OCI-M2 (cell line): ENCODE measurements around the gene SERTAD2.

Experiments
- DNase-seq: peaks from one replicate; lab custom pipeline; 2025; ENCODE audit not compliant: unreplicated experiment; lab: John Stamatoyannopoulos, UW

The SERTAD2 gene

GRCh38 chr2:64675860-64676259, 22.1 kb upstream of the SERTAD2 start:
- DNase-seq, result no peak

GRCh38 chr2:64672708-64673107, 19.0 kb upstream of the SERTAD2 start:
- no peak for DNase-seq

DNA sequence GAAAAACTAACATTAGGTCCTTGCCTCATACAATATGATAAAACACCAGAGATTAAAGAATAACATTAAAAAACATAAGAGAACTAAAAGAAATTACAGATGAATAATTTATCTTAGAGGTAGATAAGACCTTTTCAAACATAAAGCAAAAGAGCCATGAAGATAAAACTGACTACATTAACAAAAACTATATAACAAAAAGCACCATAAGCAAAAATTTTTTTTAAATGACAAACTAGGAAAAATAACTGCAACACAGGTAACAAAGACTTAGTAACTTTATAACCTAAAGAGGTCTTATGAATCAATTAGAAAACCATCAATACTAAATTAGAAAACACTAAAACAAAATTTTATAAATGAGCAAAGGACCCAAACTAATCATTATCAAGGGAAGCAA, 16.3 kb upstream of the SERTAD2 start:
- no peak for DNase-seq

DNA sequence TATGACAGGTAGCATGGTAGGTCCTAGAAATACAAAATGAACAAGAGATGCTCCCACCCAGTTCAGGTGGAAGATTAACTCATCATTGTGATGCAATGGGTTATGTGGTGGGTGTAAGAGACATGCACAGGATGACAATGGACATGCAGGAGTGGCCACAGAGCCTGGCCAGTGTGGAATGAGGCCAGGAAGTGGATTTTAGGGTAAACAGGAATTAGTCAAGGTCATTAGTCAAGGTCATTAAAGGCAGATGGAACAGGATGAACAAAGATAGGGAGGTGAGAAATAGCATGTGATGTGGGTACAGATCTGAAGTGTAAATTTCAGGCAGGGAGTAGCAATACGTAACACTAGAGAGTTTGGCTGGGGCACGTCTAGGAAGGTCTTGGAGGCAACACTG, 15.6 kb upstream of the SERTAD2 start:
- no peak for DNase-seq

DNA sequence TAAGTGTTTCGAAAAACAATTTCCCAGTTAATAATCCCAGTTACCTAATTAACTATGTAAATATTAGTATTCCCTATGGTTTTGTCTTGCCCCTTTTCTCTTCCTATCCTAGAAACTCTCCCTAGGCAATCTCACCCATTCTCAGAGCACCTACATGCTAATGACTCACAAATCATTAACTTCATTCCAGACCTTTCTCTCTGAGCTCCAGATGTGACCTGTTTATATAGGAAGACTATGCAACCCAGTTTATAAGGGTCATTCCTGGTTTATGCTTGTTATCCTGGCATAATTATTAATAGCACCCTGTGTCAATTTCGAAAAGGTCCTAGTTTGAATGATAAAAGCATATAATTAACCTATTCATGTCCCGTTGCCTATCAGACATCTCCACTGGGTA, 14.8 kb upstream of the SERTAD2 start:
- DNase-seq, result no peak

DNA sequence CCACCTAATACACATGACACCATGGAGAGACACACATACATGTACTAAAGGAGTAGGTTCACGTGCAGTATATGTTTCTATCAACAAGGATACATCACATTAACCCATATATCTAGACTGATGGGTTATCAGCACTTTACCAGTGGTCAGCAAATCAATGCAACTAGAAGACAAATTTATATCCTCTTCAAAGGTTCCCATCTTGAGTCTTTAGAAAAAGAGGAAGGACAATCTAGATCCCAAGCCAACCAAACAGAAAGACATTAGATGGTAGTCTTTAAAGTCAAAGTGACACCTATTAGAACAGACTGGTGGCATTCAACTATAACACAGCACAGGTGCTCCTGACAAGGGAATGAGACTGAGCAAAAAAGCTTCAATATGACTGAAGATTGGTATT, 13.8 kb upstream of the SERTAD2 start:
- DNase-seq, result no peak

- no peak for DNase-seq
Measured at GRCh38 chr2:64666810-64667438, 13.2 kb upstream of the SERTAD2 start.

GRCh38 chr2:64665709-64666108, 12.0 kb upstream of the SERTAD2 start:
- DNase-seq, result no peak

- DNase-seq, result no peak
Measured at GRCh38 chr2:64663402-64663801, 9.7 kb upstream of the SERTAD2 start.

DNA sequence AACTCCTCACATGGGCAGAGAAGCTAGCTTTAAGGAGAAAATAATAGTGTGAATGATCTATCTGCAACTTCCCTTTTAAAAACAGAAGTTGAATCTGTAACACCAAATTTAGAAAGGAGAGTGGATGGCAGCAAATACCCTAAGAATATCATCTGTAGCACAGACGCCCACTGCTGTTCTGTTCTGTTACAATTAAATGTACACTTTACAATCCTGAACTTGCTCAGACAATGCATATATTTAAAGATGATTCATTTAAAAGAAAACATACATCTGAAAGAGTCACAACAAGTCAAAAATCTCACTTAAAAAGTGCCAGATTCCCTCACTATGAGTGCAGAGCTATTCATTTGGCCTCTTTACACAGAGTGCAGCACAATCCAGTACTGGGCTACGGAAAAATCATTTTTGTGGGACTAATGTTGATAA, 8.0 kb upstream of the SERTAD2 start:
- no peak for DNase-seq

- no peak for DNase-seq
Measured at GRCh38 chr2:64659252-64659651, 5.5 kb upstream of the SERTAD2 start.

DNA sequence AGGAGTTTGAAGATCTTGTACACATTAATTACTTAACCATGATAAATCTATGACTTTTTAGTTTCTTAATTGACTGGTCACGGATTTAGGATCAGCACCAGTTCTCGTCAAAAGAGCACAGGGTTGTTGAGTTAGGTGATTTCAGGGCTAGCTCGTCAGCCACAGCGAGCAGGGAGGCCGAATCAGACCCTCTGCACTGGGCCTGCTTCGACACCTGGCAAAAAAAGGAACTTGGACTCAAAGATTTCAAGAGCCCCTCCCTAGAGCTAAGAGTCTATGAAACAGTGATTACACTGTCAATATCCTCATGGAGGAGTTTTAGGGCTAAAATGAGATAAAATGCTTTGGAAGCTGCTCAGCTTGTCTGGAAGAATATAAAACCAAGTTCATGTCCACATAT, 4.6 kb upstream of the SERTAD2 start:
- no peak for DNase-seq

DNA sequence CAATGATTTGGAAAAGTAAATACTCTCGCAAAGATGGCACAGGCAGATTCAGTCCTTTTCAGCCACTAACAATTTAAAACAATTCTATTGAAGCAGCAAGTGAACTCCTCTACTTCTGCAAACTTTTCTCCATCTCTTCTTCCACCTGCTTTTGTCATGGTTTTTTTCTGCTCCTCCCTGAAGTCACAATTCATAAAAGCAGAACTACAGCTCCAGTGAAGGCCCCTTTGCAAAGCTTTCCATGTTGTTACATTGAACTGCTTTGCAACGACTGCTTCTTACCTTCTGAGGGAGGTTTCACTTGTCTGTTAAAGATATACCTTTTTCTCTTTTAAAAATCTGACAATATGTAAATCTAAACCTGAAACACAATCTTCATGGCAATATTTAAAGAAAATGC, 3.7 kb upstream of the SERTAD2 start:
- DNase-seq, result no peak

- DNase-seq, result no peak
Measured at GRCh38 chr2:64656379-64656778, 2.7 kb upstream of the SERTAD2 start.

- DNase-seq, result no peak
Measured at GRCh38 chr2:64655873-64656272, 2.2 kb upstream of the SERTAD2 start.

- DNase-seq, result no peak
Measured at GRCh38 chr2:64655018-64655664, 1.4 kb upstream of the SERTAD2 start.

- no peak for DNase-seq
Measured at GRCh38 chr2:64654063-64654811, 524 bp upstream of the SERTAD2 start.

- no peak for DNase-seq
Measured at GRCh38 chr2:64652231-64653108, 1.2 kb downstream of the SERTAD2 start.

- no peak for DNase-seq
Measured at GRCh38 chr2:64651590-64651989, 2.1 kb downstream of the SERTAD2 start.

GRCh38 chr2:64650722-64651338, 2.9 kb downstream of the SERTAD2 start:
- no peak for DNase-seq

DNA sequence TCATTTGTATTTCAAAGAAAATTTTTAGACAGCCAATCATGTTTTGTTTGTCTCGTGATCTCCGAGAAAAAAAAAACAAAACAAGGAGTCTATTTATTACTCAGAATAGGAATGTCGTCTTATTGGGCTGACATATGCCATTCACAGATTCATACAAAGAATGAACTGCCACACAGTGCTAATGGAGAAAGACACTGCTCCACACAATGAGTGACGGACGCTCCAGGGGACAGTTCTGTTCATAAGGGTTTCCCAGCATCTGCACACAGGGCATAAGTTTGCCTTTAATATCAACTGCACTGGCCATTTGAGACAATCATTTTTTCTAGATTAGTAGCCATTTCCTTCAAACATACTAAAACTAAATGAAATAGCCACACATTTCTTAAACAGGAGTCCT, 3.4 kb downstream of the SERTAD2 start:
- DNase-seq, result no peak
